Measurements from ENCODE around the gene ZC3HAV1.
A peak's percentile ranks its signal among the peaks of the same experiment; 100 is the strongest.
"Not testable (repeated sequence)": the region's sequence is repeated elsewhere in the genome, so short reads cannot be mapped to it uniquely, and the experiment has no call there.

ZC3HAV1 gene

DNA sequence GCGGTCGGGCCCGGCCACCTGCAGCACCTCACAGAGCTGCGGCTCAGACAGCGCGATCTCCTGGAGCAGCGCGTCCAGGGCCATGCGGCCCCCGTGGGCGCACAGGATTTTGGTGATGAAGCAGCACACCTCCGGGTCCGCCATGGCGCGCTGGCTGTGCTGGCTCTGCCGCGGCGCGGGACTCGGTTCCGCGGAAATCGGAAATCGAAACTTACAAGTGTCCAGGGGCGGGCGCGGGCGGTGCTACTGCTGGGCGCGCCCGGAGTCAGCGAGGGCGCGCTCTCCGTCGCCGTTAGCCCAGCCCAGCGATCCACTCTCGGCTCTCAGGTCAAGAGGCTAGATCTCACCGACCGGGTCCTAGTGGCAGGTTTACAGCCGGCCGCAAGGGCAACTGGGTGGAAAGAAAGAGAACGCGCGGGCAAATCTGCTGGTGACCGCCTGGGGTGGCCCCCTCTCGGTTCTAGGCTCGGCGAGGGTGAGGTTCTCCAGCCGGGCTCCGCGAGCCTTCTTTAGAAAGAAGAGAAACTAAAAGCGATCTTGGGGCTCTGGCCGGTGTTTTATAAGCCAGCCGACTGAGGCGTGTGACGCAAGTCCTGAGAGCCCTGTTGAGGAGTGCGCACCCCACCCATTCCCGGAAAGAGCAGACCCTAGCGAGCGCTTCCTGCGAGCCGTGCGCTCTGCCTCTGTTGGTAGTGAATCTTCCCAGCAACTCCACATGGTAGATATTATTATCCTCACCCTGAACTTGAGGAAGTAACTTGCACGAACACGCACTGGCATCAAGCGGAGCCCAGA lies at the start of gene ZC3HAV1:
TSS of gene ZC3HAV1 (minus strand) at position 533 of the 795 bp plus-strand sequence. CDS start at position 144, 389 bp downstream.
- Histone ChIP-seq H3K36me3 (ENCODE audit: insufficient read depth, low read length) (peaks cover 10% of the 10 kb centered on the region; the same call in 1 of the 2 replicates), H3K27ac (ENCODE audit: low read depth, low read length) (peak within 1 kb of the TSS; percentile 92), H2AFZ (ENCODE audit: low read length, unreplicated experiment) (peak within 1 kb of the TSS; percentile 65), H3K79me2 (ENCODE audit: control insufficient read depth, insufficient read depth, low read length, unreplicated experiment) (peaks cover 62% of the 10 kb centered on the region), H3K4me3 (ENCODE audit: low read depth, low read length) (peak within 1 kb of the TSS; percentile 93), H3K27me3 (ENCODE audit: insufficient read depth, low read length) (no peaks in the 10 kb centered on the region), H3K4me1 (ENCODE audit: control insufficient read depth, insufficient read depth, low read length, unreplicated experiment) (peaks cover 29% of the 10 kb centered on the region)

DNA sequence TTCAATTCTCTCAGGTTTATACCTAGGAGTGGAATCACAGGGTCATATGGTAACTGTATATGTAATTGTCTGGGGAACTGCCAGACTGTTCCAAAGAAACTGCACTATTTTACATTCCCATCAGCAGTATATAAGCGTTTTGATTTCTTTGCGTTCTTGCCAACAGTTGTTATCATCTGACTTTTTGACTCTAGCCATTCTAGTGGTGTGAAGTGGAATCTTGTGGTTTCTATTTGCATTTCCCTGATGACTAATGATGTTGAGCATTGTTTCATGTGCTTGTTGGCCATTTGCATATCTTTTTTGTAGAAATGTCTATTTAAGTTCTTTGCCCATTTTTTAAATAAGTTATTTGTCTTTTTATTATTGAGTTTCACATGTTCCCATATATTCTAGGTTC lies 44.3 kb upstream of the ZC3HAV1 start:
- peaks cover under 1% of the 10 kb centered on the region; the same call in 1 of the 2 replicates for H3K36me3 ChIP-seq (ENCODE audit: insufficient read depth, low read length)
- H3K27me3 ChIP-seq (ENCODE audit: insufficient read depth, low read length), result no peaks in the 10 kb centered on the region
- H2AFZ ChIP-seq (ENCODE audit: low read length, unreplicated experiment), result no peak overlapping the region
- H3K27ac ChIP-seq (ENCODE audit: low read depth, low read length), result no peak overlapping the region
- H3K79me2 ChIP-seq (ENCODE audit: control insufficient read depth, insufficient read depth, low read length, unreplicated experiment), result no peaks in the 10 kb centered on the region
- H3K4me1 ChIP-seq (ENCODE audit: control insufficient read depth, insufficient read depth, low read length, unreplicated experiment), result peaks cover 6% of the 10 kb centered on the region
- no peak overlapping the region for H3K4me3 ChIP-seq (ENCODE audit: low read depth, low read length)

- Histone ChIP-seq H3K36me3 (ENCODE audit: insufficient read depth, low read length) (no peaks in the 10 kb centered on the region), H3K4me1 (ENCODE audit: control insufficient read depth, insufficient read depth, low read length, unreplicated experiment) (peaks cover 6% of the 10 kb centered on the region), H3K79me2 (ENCODE audit: control insufficient read depth, insufficient read depth, low read length, unreplicated experiment) (no peaks in the 10 kb centered on the region), H3K27me3 (ENCODE audit: insufficient read depth, low read length) (no peaks in the 10 kb centered on the region), H2AFZ (ENCODE audit: low read length, unreplicated experiment) (no peak overlapping the region), H3K27ac (ENCODE audit: low read depth, low read length) (no peak overlapping the region), H3K4me3 (ENCODE audit: low read depth, low read length) (no peak overlapping the region)
These were observed 42.6 kb upstream of the ZC3HAV1 start for GRCh38 chr7:139152149-139152548.

GRCh38 chr7:139139150-139139549 lies 29.6 kb upstream of the ZC3HAV1 start:
- H3K4me1 ChIP-seq (ENCODE audit: control insufficient read depth, insufficient read depth, low read length, unreplicated experiment), result peaks cover 4% of the 10 kb centered on the region
- H3K79me2 ChIP-seq (ENCODE audit: control insufficient read depth, insufficient read depth, low read length, unreplicated experiment), result no peaks in the 10 kb centered on the region
- H3K27me3 ChIP-seq (ENCODE audit: insufficient read depth, low read length), result no peaks in the 10 kb centered on the region
- no peak overlapping the region for H2AFZ ChIP-seq (ENCODE audit: low read length, unreplicated experiment)
- no peak overlapping the region for H3K27ac ChIP-seq (ENCODE audit: low read depth, low read length)
- 0 out of 2 replicates have a peak, but pooled peaks cover 6% of the 10 kb centered on the region for H3K36me3 ChIP-seq (ENCODE audit: insufficient read depth, low read length)
- no peak overlapping the region for H3K4me3 ChIP-seq (ENCODE audit: low read depth, low read length)

- H3K36me3 ChIP-seq (ENCODE audit: insufficient read depth, low read length), result no peaks in the 10 kb centered on the region
- H3K79me2 ChIP-seq (ENCODE audit: control insufficient read depth, insufficient read depth, low read length, unreplicated experiment), result no peaks in the 10 kb centered on the region
- peak overlapping the region; percentile 37 for H3K27ac ChIP-seq (ENCODE audit: low read depth, low read length)
- peaks cover 4% of the 10 kb centered on the region for H3K4me1 ChIP-seq (ENCODE audit: control insufficient read depth, insufficient read depth, low read length, unreplicated experiment)
- peak overlapping the region; percentile 91 for H3K4me3 ChIP-seq (ENCODE audit: low read depth, low read length)
- peak overlapping the region; percentile 95 for H2AFZ ChIP-seq (ENCODE audit: low read length, unreplicated experiment)
- H3K27me3 ChIP-seq (ENCODE audit: insufficient read depth, low read length), result peaks cover under 1% of the 10 kb centered on the region; the same call in 1 of the 2 replicates
These were observed 24.0 kb upstream of the ZC3HAV1 start for GRCh38 chr7:139133335-139134139.

DNA sequence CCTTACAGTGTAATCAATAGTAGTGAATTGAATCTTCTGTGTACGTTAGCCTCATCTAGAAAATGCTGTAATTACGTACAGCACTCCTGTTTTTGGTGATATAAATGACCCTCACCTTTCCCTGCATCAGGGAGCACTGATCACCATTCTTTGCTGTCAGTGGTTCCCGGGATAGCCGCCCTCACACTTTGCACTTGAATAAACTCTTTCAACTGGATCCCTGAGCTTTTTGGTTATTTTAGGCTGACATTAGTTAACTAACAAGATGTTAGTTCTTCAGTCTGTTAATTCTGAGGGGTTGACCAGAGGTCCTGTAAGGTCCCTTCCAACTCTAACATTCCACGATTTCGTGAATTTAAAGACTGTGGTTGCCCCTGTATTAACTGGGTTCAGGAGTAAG lies 23.4 kb upstream of the ZC3HAV1 start:
- Histone ChIP-seq H3K4me1 (ENCODE audit: control insufficient read depth, insufficient read depth, low read length, unreplicated experiment) (peaks cover 4% of the 10 kb centered on the region), H3K27ac (ENCODE audit: low read depth, low read length) (no peak overlapping the region), H3K79me2 (ENCODE audit: control insufficient read depth, insufficient read depth, low read length, unreplicated experiment) (no peaks in the 10 kb centered on the region), H2AFZ (ENCODE audit: low read length, unreplicated experiment) (peak overlapping the region; percentile 95), H3K36me3 (ENCODE audit: insufficient read depth, low read length) (no peaks in the 10 kb centered on the region), H3K27me3 (ENCODE audit: insufficient read depth, low read length) (peaks cover 7% of the 10 kb centered on the region; the same call in 1 of the 2 replicates), H3K4me3 (ENCODE audit: low read depth, low read length) (peak overlapping the region; percentile 91)

DNA sequence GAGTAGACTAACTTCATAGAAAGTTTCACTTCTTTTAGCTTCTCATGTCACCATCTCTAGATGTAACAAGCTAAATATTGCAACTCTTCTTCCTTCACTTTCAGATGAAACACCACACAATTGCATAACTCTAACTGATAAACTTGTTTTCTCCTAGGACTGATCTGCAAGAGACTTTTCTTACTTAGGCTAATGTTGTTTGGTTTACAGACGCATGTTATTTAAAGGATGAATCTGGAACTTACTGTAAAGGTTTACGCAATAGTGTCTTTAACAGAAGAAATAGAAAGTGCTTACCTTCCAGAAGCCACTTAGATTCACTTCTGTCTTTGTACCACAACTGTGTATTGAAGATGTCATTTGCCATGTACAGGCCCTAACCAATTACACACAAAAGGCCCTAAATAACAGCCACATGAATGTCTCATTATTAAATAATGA lies 22.1 kb upstream of the ZC3HAV1 start:
- H3K79me2 ChIP-seq (ENCODE audit: control insufficient read depth, insufficient read depth, low read length, unreplicated experiment), result no peaks in the 10 kb centered on the region
- peaks cover 10% of the 10 kb centered on the region; the same call in 1 of the 2 replicates for H3K27me3 ChIP-seq (ENCODE audit: insufficient read depth, low read length)
- peak overlapping the region; percentile 78 for H2AFZ ChIP-seq (ENCODE audit: low read length, unreplicated experiment)
- no peaks in the 10 kb centered on the region for H3K36me3 ChIP-seq (ENCODE audit: insufficient read depth, low read length)
- H3K4me1 ChIP-seq (ENCODE audit: control insufficient read depth, insufficient read depth, low read length, unreplicated experiment), result peaks cover 4% of the 10 kb centered on the region
- no peak overlapping the region for H3K27ac ChIP-seq (ENCODE audit: low read depth, low read length)
- H3K4me3 ChIP-seq (ENCODE audit: low read depth, low read length), result no peak overlapping the region

DNA sequence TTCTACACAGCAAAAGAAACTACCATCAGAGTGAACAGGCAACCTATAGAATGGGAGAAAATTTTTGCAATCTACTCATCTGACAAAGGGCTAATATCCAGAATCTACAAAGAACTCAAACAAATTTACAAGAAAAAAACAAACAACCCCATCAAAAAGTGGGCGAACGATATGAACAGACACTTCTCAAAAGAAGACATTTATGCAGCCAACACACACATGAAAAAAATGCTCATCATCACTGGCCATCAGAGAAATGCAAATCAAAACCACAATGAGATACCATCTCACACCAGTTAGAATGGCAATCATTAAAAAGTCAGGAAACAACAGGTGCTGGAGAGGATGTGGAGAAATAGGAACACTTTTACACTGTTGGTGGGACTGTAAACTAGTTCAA lies 20.3 kb upstream of the ZC3HAV1 start:
- not testable (repeated sequence) for H2AFZ ChIP-seq (ENCODE audit: low read length, unreplicated experiment); H3K4me1 ChIP-seq (ENCODE audit: control insufficient read depth, insufficient read depth, low read length, unreplicated experiment); H3K27ac ChIP-seq (ENCODE audit: low read depth, low read length); H3K36me3 ChIP-seq (ENCODE audit: insufficient read depth, low read length); H3K27me3 ChIP-seq (ENCODE audit: insufficient read depth, low read length); H3K4me3 ChIP-seq (ENCODE audit: low read depth, low read length); H3K79me2 ChIP-seq (ENCODE audit: control insufficient read depth, insufficient read depth, low read length, unreplicated experiment)

DNA sequence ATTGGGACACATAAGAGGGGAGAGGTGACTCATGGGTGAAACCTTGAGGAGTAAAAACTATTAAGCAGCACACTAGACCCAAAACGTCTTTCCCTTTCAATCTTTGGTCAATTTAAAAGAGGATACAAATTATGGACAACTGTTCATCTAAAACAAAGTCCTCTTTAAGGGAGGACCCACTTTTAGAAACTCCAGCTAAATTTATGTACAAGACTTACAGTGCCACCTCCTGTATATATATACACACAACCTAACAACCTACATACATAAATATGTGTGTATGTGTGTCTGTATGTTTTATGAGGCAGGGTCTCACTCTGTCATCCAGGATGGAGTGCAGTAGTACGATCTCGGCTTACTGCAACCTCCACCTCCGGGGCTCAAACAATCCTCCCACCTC lies 18.1 kb upstream of the ZC3HAV1 start:
- Histone ChIP-seq H3K27ac (ENCODE audit: low read depth, low read length) (no peak overlapping the region), H3K36me3 (ENCODE audit: insufficient read depth, low read length) (no peaks in the 10 kb centered on the region), H3K4me3 (ENCODE audit: low read depth, low read length) (no peak overlapping the region), H2AFZ (ENCODE audit: low read length, unreplicated experiment) (no peak overlapping the region), H3K79me2 (ENCODE audit: control insufficient read depth, insufficient read depth, low read length, unreplicated experiment) (no peaks in the 10 kb centered on the region), H3K4me1 (ENCODE audit: control insufficient read depth, insufficient read depth, low read length, unreplicated experiment) (no peaks in the 10 kb centered on the region), H3K27me3 (ENCODE audit: insufficient read depth, low read length) (peaks cover 17% of the 10 kb centered on the region)

DNA sequence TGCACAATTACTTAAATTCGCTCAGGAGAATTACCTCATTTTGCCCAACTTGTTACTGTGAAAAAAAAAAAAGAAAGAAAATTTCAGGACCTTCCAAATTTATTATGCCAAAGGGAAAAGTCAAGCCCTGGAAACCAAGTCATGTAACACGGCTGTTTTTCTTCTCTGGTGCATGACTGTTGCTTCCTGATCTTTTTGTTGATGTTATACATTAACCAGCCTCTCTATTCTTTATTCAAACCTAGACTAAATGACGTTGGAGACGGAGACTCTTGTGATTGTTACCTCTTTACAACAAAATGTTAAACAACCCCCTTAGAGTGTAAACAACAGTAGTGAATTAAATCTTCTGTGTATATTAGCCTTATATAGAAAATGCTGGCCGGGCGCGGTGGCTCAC lies 16.1 kb upstream of the ZC3HAV1 start:
- Histone ChIP-seq H3K27ac (ENCODE audit: low read depth, low read length) (no peak overlapping the region), H3K27me3 (ENCODE audit: insufficient read depth, low read length) (peaks cover 17% of the 10 kb centered on the region), H3K4me3 (ENCODE audit: low read depth, low read length) (no peak overlapping the region), H3K79me2 (ENCODE audit: control insufficient read depth, insufficient read depth, low read length, unreplicated experiment) (no peaks in the 10 kb centered on the region), H3K4me1 (ENCODE audit: control insufficient read depth, insufficient read depth, low read length, unreplicated experiment) (no peaks in the 10 kb centered on the region), H3K36me3 (ENCODE audit: insufficient read depth, low read length) (no peaks in the 10 kb centered on the region), H2AFZ (ENCODE audit: low read length, unreplicated experiment) (no peak overlapping the region)

Measured in ACC112 (cell line).